Measurements from ENCODE around the gene TTLL13.

GRCh38 chr15:90286678-90287077 lies 37.3 kb downstream of the TTLL13 start:
- TF ChIP-seq EZH2 (IDR thresholded peaks at IDR 0.05; ENCODE audit: borderline replicate concordance, low read depth, low read length, poor library complexity, severe bottlenecking) (no peak), CTCF (conservative IDR thresholded peaks at IDR 0.05; ENCODE audit: low read depth, low read length) (peak; percentile 68)
